Measurements from ENCODE around the gene DMAC2.

- TF ChIP-seq, protein P1, sequence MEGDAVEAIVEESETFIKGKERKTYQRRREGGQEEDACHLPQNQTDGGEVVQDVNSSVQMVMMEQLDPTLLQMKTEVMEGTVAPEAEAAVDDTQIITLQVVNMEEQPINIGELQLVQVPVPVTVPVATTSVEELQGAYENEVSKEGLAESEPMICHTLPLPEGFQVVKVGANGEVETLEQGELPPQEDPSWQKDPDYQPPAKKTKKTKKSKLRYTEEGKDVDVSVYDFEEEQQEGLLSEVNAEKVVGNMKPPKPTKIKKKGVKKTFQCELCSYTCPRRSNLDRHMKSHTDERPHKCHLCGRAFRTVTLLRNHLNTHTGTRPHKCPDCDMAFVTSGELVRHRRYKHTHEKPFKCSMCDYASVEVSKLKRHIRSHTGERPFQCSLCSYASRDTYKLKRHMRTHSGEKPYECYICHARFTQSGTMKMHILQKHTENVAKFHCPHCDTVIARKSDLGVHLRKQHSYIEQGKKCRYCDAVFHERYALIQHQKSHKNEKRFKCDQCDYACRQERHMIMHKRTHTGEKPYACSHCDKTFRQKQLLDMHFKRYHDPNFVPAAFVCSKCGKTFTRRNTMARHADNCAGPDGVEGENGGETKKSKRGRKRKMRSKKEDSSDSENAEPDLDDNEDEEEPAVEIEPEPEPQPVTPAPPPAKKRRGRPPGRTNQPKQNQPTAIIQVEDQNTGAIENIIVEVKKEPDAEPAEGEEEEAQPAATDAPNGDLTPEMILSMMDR (IDR thresholded peaks at IDR 0.05): no peak
- TF ChIP-seq TEAD4 (CRISPR knock-in tag; IDR thresholded peaks at IDR 0.05): no peak
- TF ChIP-seq ETV6 (CRISPR knock-in tag; IDR thresholded peaks at IDR 0.05): no peak
- no peak for TF ChIP-seq USF1 (CRISPR knock-in tag; IDR thresholded peaks at IDR 0.05)
- TF ChIP-seq, protein P2, sequence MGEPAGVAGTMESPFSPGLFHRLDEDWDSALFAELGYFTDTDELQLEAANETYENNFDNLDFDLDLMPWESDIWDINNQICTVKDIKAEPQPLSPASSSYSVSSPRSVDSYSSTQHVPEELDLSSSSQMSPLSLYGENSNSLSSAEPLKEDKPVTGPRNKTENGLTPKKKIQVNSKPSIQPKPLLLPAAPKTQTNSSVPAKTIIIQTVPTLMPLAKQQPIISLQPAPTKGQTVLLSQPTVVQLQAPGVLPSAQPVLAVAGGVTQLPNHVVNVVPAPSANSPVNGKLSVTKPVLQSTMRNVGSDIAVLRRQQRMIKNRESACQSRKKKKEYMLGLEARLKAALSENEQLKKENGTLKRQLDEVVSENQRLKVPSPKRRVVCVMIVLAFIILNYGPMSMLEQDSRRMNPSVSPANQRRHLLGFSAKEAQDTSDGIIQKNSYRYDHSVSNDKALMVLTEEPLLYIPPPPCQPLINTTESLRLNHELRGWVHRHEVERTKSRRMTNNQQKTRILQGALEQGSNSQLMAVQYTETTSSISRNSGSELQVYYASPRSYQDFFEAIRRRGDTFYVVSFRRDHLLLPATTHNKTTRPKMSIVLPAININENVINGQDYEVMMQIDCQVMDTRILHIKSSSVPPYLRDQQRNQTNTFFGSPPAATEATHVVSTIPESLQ (CRISPR knock-in tag; IDR thresholded peaks at IDR 0.05): no peak
- no peak for TF ChIP-seq NFYB (CRISPR knock-in tag; conservative IDR thresholded peaks at IDR 0.05; ENCODE audit: low read depth)
- TF ChIP-seq JUN (CRISPR knock-in tag; IDR thresholded peaks at IDR 0.05): no peak
- TF ChIP-seq NR2C2 (CRISPR knock-in tag; IDR thresholded peaks at IDR 0.05): no peak
- no peak for TF ChIP-seq ZNF219 (CRISPR knock-in tag; IDR thresholded peaks at IDR 0.05; ENCODE audit: borderline replicate concordance)
- TF ChIP-seq SP1 (CRISPR knock-in tag; conservative IDR thresholded peaks at IDR 0.05): no peak
- TF ChIP-seq ESRRA (CRISPR knock-in tag; IDR thresholded peaks at IDR 0.05; ENCODE audit: borderline replicate concordance): no peak
Measured at GRCh38 chr19:41445575-41445974, 5.9 kb upstream of the DMAC2 start.
